Astrocyte (in vitro differentiated cells and primary cell): ENCODE measurements around the gene TBC1D9.

Experiments used
- CTCF ChIP-seq: IDR thresholded peaks from 2 replicates; pipeline ENCODE4 v1.5.1; 2011; ENCODE audit warnings: low read depth, mild to moderate bottlenecking, inconsistent platforms, low read length, moderate library complexity; ENCODE audit not compliant: insufficient read depth
- EZH2 ChIP-seq: IDR thresholded peaks from 2 replicates; pipeline ENCODE4 v1.6.1; 2012; ENCODE audit warnings: mild to moderate bottlenecking, low read length, inconsistent platforms; ENCODE audit not compliant: insufficient read depth

GRCh38 chr4:140802591-140802990 lies 46.4 kb upstream of the TBC1D9 start:
- no peak for TF ChIP-seq CTCF
- TF ChIP-seq EZH2: no peak
